PFSK-1 (cell line): ENCODE measurements around the gene RBMS3.

Source experiments
- FOXP2 ChIP-seq: optimal IDR thresholded peaks from 2 replicates; pipeline ENCODE3; 2011; ENCODE audit warnings: borderline replicate concordance, control low read depth, inconsistent platforms; ENCODE audit not compliant: insufficient read depth; ENCODE audit errors: extremely low read length, extremely low read depth
- POLR2AphosphoS5 ChIP-seq: IDR thresholded peaks from 2 replicates; pipeline ENCODE4 v1.6.1; 2012; ENCODE audit warnings: low read depth, mild to moderate bottlenecking, control low read depth, low read length, moderate library complexity
- REST ChIP-seq, 2 experiments: IDR thresholded peaks; 2 replicates each; pipeline versions ENCODE4 v1.6.1 to v1.8.0; 2011 to 2012; ENCODE audit warnings: low read depth in 2 of 2, low read length in 2 of 2, control low read depth in 1 of 2, inconsistent platforms in 1 of 2, mild to moderate bottlenecking in 1 of 2, moderate library complexity in 1 of 2; ENCODE audit not compliant: insufficient read depth in 1 of 2
- SIN3A ChIP-seq: IDR thresholded peaks from 2 replicates; pipeline ENCODE4 v1.6.1; 2012; ENCODE audit warnings: mild to moderate bottlenecking, low read length, moderate library complexity, borderline replicate concordance; ENCODE audit not compliant: insufficient read depth
- TAF1 ChIP-seq: IDR thresholded peaks from 2 replicates; pipeline ENCODE4 v1.6.1; 2012; ENCODE audit warnings: low read length, control low read depth, borderline replicate concordance; ENCODE audit not compliant: insufficient read depth

RBMS3 gene

GRCh38 chr3:29695201-29695600 is 414.3 kb downstream of the RBMS3 start:
- TF ChIP-seq POLR2AphosphoS5 (no peak), REST (IDR thresholded peaks at IDR 0.05; ENCODE audit: insufficient read depth in 1 of 2, low read depth in 2 of 2, low read length in 2 of 2) (no peak), SIN3A (no peak), FOXP2 (no peak), TAF1 (no peak)

GRCh38 chr3:29695643-29696198 is 414.9 kb downstream of the RBMS3 start:
- no peak for TF ChIP-seq TAF1
- TF ChIP-seq POLR2AphosphoS5, result no peak
- no peak for TF ChIP-seq SIN3A
- TF ChIP-seq FOXP2, result no peak
- no peak for TF ChIP-seq REST (IDR thresholded peaks at IDR 0.05; ENCODE audit: insufficient read depth in 1 of 2, low read depth in 2 of 2, low read length in 2 of 2)

GRCh38 chr3:29696311-29696710 is 415.4 kb downstream of the RBMS3 start:
- no peak for TF ChIP-seq REST (IDR thresholded peaks at IDR 0.05; ENCODE audit: insufficient read depth in 1 of 2, low read depth in 2 of 2, low read length in 2 of 2)
- no peak for TF ChIP-seq FOXP2
- no peak for TF ChIP-seq SIN3A
- no peak for TF ChIP-seq POLR2AphosphoS5
- no peak for TF ChIP-seq TAF1

- TF ChIP-seq POLR2AphosphoS5, result no peak
- no peak for TF ChIP-seq FOXP2
- TF ChIP-seq SIN3A, result no peak
- no peak for TF ChIP-seq REST (IDR thresholded peaks at IDR 0.05; ENCODE audit: insufficient read depth in 1 of 2, low read depth in 2 of 2, low read length in 2 of 2)
- TF ChIP-seq TAF1, result no peak
Measured at GRCh38 chr3:29697989-29698388, 417.1 kb downstream of the RBMS3 start.

- TF ChIP-seq FOXP2, result no peak
- TF ChIP-seq REST (IDR thresholded peaks at IDR 0.05; ENCODE audit: insufficient read depth in 1 of 2, low read depth in 2 of 2, low read length in 2 of 2), result no peak
- TF ChIP-seq POLR2AphosphoS5, result no peak
- no peak for TF ChIP-seq TAF1
- TF ChIP-seq SIN3A, result no peak
Measured at GRCh38 chr3:29700256-29700655, 419.4 kb downstream of the RBMS3 start.
